Brain microvascular endothelial cell (primary cell): Measurements from ENCODE around the gene ESPN.

Experiments
- DNase-seq: peaks from one replicate; pipeline ENCODE4 v3.0.0-alpha.2; 2020
- H3K27ac ChIP-seq: fragments of 250-450 bp; sonication (Bioruptor Pico); 2 replicates; pipeline ENCODE4 v1.5.1; 2020; ENCODE audit warnings: mild to moderate bottlenecking, moderate library complexity
- H3K27me3 ChIP-seq: fragments of 250-450 bp; sonication (Bioruptor Pico); replicated peaks from 2 replicates; pipeline ENCODE4 v1.5.1; 2020; ENCODE audit warnings: mild to moderate bottlenecking
- H3K36me3 ChIP-seq: fragments of 250-450 bp; sonication (Bioruptor Pico); replicated peaks from 2 replicates; pipeline ENCODE4 v1.5.1; 2020; ENCODE audit warnings: mild to moderate bottlenecking
- H3K4me3 ChIP-seq: 2 replicates; pipeline ENCODE4 v1.5.1; 2011; ENCODE audit warnings: low read depth, mild to moderate bottlenecking, control low read depth, low read length, moderate library complexity
- CTCF ChIP-seq: IDR thresholded peaks from 2 replicates; pipeline ENCODE4 v1.5.1; 2011; ENCODE audit warnings: low read depth, mild to moderate bottlenecking, moderate library complexity, low read length, control low read depth, inconsistent platforms; ENCODE audit errors: missing control alignments
- in situ Hi-C: cut with HindIII; loops from 2 replicates; pipeline ENCODE4 v1.10.0; 2017; ENCODE audit warnings: low sequenced_read_pairs, low pct_ligation_motif_present

The ESPN gene

DNA sequence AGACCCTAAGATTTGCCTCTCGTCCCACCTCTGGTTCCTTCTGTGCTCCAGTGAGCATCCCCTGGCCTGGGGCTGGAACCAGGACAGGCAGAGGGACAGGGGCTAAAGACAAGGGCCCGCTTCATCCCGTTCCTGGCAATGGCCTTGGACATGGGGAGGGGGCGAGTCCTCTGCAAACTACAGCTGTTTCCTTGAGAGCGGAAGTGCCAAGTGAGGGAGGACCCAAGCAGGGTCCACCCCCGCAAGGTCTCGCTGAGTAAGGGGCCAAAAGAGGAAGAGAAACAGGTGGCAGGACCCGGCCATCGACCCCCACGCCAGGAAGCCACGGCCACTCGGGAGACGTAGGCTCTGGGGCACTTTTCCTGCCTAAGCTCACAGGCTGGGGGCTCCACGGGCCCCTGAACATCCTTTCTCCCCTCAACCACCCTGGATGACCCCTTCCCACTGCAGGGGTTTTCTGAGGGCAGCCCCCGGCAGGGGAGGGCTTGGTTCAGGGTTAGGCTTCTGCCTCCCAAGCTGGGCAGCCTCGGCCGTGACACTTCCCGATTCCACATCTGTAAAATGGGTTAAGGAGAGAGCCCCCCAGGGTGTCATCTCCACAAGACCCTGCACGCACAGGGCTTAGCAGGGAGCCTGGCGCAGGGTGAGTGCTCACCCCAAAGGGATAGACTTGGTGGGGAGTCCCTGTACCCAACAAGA lies 84.8 kb downstream of the ESPN start:
- Histone ChIP-seq H3K36me3 (no peaks in the 10 kb centered on the region), H3K27ac (no peak overlapping the region), H3K27me3 (no peaks in the 10 kb centered on the region), H3K4me3 (no peak overlapping the region)
- no peak for TF ChIP-seq CTCF
- in situ Hi-C loops, result no loop called here
- DNase-seq, result no peak

DNA sequence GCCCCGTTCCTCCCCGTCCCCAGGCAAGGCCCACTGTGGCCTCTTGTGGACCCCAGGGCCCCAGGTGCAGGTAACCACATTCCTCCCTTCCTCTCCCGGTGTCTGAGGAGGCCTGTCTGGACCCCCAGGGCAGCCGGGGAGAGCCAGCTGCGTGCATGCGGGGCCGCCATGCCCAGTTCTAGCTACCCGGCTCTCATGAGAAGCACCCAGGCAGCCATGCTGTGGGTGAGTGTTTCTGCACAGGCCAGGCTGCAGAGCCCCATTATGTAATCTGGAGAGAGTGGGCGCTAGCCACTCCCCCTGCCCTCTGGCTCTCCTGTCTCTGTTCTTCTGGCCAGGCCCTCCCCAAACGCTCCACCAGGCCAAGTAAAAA lies 85.3 kb downstream of the ESPN start:
- in situ Hi-C loops, result no loop called here
- Histone ChIP-seq H3K4me3 (no peak overlapping the region), H3K27me3 (no peaks in the 10 kb centered on the region), H3K36me3 (no peaks in the 10 kb centered on the region), H3K27ac (no peak overlapping the region)
- TF ChIP-seq CTCF, result no peak
- DNase-seq, result no peak

DNA sequence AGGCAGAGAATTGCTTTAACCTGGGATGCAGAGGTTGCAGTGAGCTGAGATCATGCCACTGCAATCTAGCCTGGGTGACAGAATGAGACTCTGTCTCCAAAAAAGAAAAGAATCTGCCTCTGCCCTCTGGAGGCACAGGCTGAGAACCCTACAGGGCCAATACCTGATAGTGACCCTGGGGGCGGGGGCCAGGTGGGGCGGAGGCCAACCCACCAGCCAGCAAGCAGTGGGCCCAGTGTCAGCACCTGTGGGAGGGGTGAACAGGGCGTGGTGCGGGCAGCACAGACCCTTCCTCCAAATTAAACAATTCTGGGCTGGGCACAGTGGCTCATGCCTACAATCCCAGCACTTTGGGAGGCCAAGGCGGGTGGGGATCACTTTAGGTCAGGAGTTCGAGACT lies 85.9 kb downstream of the ESPN start:
- H3K27me3 ChIP-seq, result no peaks in the 10 kb centered on the region
- no peaks in the 10 kb centered on the region for H3K36me3 ChIP-seq
- TF ChIP-seq CTCF, result no peak
- H3K4me3 ChIP-seq, result no peak overlapping the region
- no peak overlapping the region for H3K27ac ChIP-seq
- no peak for DNase-seq
- in situ Hi-C loops, result no loop called here
